Mammary epithelial cell (primary cell): Measurements from ENCODE around the gene SNAI1.

Experiments used
- EZH2 ChIP-seq: IDR thresholded peaks from 2 replicates; pipeline ENCODE4 v1.6.1; 2012; ENCODE audit warnings: low read length, inconsistent platforms, borderline replicate concordance
- TF ChIP-seq, protein P1 (sequence below), 2 donors: IDR thresholded peaks in 1 of 2; conservative IDR thresholded peaks in 1 of 2; 2 replicates each; pipeline ENCODE4 v1.5.1; 2011 to 2012; ENCODE audit warnings: inconsistent platforms in 2 of 2, low read length in 2 of 2, mild to moderate bottlenecking in 2 of 2, control low read depth in 1 of 2, low read depth in 1 of 2; ENCODE audit not compliant: insufficient read depth in 1 of 2; ENCODE audit errors: extremely low read depth in 1 of 2

- TF ChIP-seq EZH2 = no peak
- TF ChIP-seq, protein P1, sequence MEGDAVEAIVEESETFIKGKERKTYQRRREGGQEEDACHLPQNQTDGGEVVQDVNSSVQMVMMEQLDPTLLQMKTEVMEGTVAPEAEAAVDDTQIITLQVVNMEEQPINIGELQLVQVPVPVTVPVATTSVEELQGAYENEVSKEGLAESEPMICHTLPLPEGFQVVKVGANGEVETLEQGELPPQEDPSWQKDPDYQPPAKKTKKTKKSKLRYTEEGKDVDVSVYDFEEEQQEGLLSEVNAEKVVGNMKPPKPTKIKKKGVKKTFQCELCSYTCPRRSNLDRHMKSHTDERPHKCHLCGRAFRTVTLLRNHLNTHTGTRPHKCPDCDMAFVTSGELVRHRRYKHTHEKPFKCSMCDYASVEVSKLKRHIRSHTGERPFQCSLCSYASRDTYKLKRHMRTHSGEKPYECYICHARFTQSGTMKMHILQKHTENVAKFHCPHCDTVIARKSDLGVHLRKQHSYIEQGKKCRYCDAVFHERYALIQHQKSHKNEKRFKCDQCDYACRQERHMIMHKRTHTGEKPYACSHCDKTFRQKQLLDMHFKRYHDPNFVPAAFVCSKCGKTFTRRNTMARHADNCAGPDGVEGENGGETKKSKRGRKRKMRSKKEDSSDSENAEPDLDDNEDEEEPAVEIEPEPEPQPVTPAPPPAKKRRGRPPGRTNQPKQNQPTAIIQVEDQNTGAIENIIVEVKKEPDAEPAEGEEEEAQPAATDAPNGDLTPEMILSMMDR (conservative IDR thresholded peaks at IDR 0.05 in 1 of 2, IDR thresholded peaks at IDR 0.05 in 1 of 2; ENCODE audit: extremely low read depth in 1 of 2, insufficient read depth in 1 of 2, low read depth in 1 of 2, low read length in 2 of 2) = no peak
Observed at GRCh38 chr20:50029697-50030461, 47.1 kb downstream of the SNAI1 start.
